Endothelial cell of umbilical vein (primary cell): ENCODE measurements around the gene GTF2A2.
"Not testable (repeated sequence)": the region's sequence is repeated elsewhere in the genome, so short reads cannot be mapped to it uniquely, and the experiment has no call there.

ENCODE experiments used
- CTCF ChIP-seq, 2 donors: IDR thresholded peaks; 1 replicate in 1 of 2; 2 replicates in 1 of 2; pipeline ENCODE4 v1.5.1; 2011; ENCODE audit warnings: low read length in 2 of 2, mild to moderate bottlenecking in 2 of 2, moderate library complexity in 2 of 2, control low read depth in 1 of 2, inconsistent platforms in 1 of 2, low read depth in 1 of 2; ENCODE audit not compliant: insufficient read depth in 1 of 2; ENCODE audit errors: extremely low read depth in 1 of 2
- EZH2 ChIP-seq: IDR thresholded peaks from 2 replicates; pipeline ENCODE4 v1.6.1; 2012; ENCODE audit warnings: borderline replicate concordance, low read depth, mild to moderate bottlenecking, moderate library complexity, low read length, inconsistent platforms; ENCODE audit not compliant: severe bottlenecking

GRCh38 chr15:59698065-59698464 is 40.8 kb upstream of the GTF2A2 start:
- not testable (repeated sequence) for TF ChIP-seq CTCF (IDR thresholded peaks at IDR 0.05; ENCODE audit: extremely low read depth in 1 of 2, insufficient read depth in 1 of 2, low read depth in 1 of 2, low read length in 2 of 2); EZH2
